IPS-15b (cell line): ENCODE results near the gene KCNK5.

Experiments used
- H3K27me3 ChIP-seq: one replicate; pipeline ENCODE4 v1.6.1; 2013; ENCODE audit warnings: low read length; ENCODE audit not compliant: control insufficient read depth, insufficient read depth
- H3K36me3 ChIP-seq: one replicate; pipeline ENCODE4 v1.6.1; 2013; ENCODE audit warnings: low read length; ENCODE audit not compliant: control insufficient read depth, insufficient read depth
- H3K4me1 ChIP-seq: one replicate; pipeline ENCODE4 v1.6.1; 2013; ENCODE audit warnings: mild to moderate bottlenecking, low read length; ENCODE audit not compliant: control insufficient read depth, insufficient read depth
- H3K4me3 ChIP-seq: one replicate; pipeline ENCODE4 v1.5.1; 2013; ENCODE audit warnings: low read depth, low read length
- H3K9ac ChIP-seq: one replicate; pipeline ENCODE4 v1.6.1; 2013; ENCODE audit warnings: low read depth, mild to moderate bottlenecking, low read length
- H3K9me3 ChIP-seq: one replicate; pipeline ENCODE4 v1.6.1; 2013; ENCODE audit warnings: mild to moderate bottlenecking, low read length; ENCODE audit not compliant: control insufficient read depth, insufficient read depth

Gene KCNK5

GRCh38 chr6:39261751-39262150 is 32.5 kb upstream of the KCNK5 start:
- H3K36me3 ChIP-seq, result no peaks in the 10 kb centered on the region
- H3K9me3 ChIP-seq, result no peaks in the 10 kb centered on the region
- H3K9ac ChIP-seq, result no peak overlapping the region
- H3K27me3 ChIP-seq, result no peaks in the 10 kb centered on the region
- H3K4me1 ChIP-seq, result peaks cover 7% of the 10 kb centered on the region
- no peak overlapping the region for H3K4me3 ChIP-seq

DNA sequence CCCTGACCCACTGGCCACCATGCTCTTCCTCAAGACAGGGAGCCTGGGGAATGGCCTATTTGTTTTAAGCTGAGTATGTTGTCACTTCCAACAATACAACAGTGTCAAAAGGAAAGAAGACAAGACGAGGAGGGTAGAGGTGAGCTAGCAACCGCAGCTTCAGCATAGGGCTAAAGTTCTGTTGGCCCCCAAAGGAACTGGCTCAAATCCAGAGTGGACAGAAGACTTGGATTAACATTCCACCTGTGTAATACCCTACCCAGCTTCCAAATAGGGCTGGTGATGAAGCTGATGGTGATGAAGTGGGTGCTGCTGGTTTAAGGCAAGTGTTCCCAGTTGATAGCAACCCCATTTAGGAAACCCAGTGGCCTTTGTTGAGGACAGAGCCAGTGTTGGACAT is 31.7 kb upstream of the KCNK5 start:
- Histone ChIP-seq H3K9me3 (no peaks in the 10 kb centered on the region), H3K4me1 (peaks cover 11% of the 10 kb centered on the region), H3K4me3 (no peak overlapping the region), H3K27me3 (no peaks in the 10 kb centered on the region), H3K9ac (no peak overlapping the region), H3K36me3 (no peaks in the 10 kb centered on the region)

DNA sequence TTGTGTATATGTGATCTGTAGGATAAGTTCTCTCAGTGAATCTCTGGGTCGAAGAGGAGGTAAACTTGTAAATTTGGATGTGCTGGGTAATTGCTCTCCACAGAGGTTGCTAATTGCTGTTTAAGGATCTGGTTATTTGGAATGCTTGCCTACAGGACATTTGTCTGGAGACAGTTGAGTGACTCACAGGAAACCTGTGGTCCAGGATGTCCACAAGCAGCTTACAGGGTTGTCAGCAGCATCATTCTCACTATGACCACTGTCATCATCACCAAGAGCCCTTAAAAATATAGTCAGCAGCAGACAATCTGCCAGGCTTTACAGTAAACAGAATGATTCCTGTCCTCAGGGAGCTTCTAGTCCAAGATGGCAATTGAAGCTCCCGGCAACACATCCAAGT is 31.2 kb upstream of the KCNK5 start:
- no peaks in the 10 kb centered on the region for H3K9me3 ChIP-seq
- no peaks in the 10 kb centered on the region for H3K27me3 ChIP-seq
- no peak overlapping the region for H3K4me3 ChIP-seq
- peaks cover 11% of the 10 kb centered on the region for H3K4me1 ChIP-seq
- no peak overlapping the region for H3K9ac ChIP-seq
- H3K36me3 ChIP-seq, result no peaks in the 10 kb centered on the region

GRCh38 chr6:39256294-39256940 is 27.1 kb upstream of the KCNK5 start:
- Histone ChIP-seq H3K36me3 (no peaks in the 10 kb centered on the region), H3K4me1 (peaks cover 4% of the 10 kb centered on the region), H3K9ac (no peak overlapping the region), H3K9me3 (no peaks in the 10 kb centered on the region), H3K27me3 (no peaks in the 10 kb centered on the region), H3K4me3 (no peak overlapping the region)

DNA sequence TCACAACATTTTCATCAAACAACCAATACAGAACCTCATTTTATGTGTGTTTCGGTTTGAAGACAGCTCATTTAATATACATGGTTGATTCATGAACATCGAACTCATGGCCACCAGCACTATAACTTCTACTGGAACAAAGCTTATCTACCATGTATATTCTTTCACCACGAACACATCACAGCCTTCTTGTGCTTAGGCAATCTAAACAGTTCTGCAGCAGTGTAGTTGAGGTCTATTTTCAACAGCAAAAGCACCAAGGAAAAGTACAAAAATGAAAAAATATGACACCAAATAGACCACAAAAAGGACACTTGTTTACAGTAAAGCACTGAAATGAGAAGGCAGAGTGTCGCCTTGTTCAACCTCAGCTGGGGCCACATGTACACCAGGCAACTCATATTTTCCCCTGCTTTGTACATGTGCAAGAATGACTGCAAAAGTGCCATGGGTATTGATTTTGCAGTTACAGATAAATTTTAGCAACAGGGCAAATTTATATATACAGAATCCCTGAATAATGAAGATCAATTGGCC is 25.8 kb upstream of the KCNK5 start:
- H3K4me1 ChIP-seq, result peaks cover 4% of the 10 kb centered on the region
- no peaks in the 10 kb centered on the region for H3K36me3 ChIP-seq
- no peaks in the 10 kb centered on the region for H3K9me3 ChIP-seq
- no peak overlapping the region for H3K4me3 ChIP-seq
- no peak overlapping the region for H3K9ac ChIP-seq
- H3K27me3 ChIP-seq, result no peaks in the 10 kb centered on the region

DNA sequence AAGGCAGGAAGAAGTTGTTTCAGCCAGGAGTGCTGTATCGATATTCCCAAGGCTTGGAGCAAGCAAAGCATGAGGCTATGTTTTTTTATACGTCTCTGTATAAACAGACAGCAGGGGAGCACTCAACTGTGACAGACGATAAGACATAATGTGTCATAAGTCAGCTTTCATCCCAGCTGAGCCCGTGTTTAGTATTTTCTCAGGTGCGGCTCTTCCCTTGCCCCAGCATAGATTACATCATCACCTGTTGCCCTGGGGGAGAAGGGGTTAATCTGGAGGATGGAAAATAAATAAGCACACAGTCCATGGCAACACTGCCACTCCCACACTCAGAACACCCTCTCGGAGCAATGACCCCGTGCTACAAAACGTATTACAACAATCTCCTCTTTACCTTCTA is 22.1 kb upstream of the KCNK5 start:
- Histone ChIP-seq H3K4me3 (no peak overlapping the region), H3K4me1 (peaks cover under 1% of the 10 kb centered on the region), H3K9me3 (no peaks in the 10 kb centered on the region), H3K9ac (no peak overlapping the region), H3K27me3 (no peaks in the 10 kb centered on the region), H3K36me3 (no peaks in the 10 kb centered on the region)

GRCh38 chr6:39250507-39250906 is 21.2 kb upstream of the KCNK5 start:
- H3K36me3 ChIP-seq, result no peaks in the 10 kb centered on the region
- H3K9ac ChIP-seq, result no peak overlapping the region
- H3K4me1 ChIP-seq, result no peaks in the 10 kb centered on the region
- H3K9me3 ChIP-seq, result no peaks in the 10 kb centered on the region
- no peaks in the 10 kb centered on the region for H3K27me3 ChIP-seq
- H3K4me3 ChIP-seq, result no peak overlapping the region

DNA sequence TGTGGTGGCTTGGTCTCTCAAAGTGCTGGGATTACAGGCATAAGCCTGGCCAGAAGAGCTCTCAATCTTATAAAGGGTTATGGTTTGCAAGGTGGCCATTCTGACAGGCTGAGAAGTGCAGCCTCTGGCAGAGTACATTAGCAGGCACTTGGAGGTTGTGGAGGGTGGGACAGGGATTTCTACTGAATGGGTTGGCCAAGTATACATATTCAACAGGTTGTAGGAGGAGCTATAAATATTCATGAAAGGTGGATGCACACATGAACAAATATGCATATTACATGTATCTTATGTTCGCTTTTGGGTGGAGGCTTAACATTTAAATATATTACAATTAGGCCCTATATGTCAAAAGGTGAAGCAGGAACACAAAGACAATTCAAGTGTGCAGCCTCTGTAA is 20.0 kb upstream of the KCNK5 start:
- Histone ChIP-seq H3K4me1 (no peaks in the 10 kb centered on the region), H3K27me3 (no peaks in the 10 kb centered on the region), H3K9ac (no peak overlapping the region), H3K4me3 (no peak overlapping the region), H3K36me3 (no peaks in the 10 kb centered on the region), H3K9me3 (no peaks in the 10 kb centered on the region)

- Histone ChIP-seq H3K4me1 (no peaks in the 10 kb centered on the region), H3K4me3 (no peak overlapping the region), H3K9me3 (no peaks in the 10 kb centered on the region), H3K9ac (no peak overlapping the region), H3K36me3 (no peaks in the 10 kb centered on the region), H3K27me3 (no peaks in the 10 kb centered on the region)
Measured at GRCh38 chr6:39247667-39248194, 18.5 kb upstream of the KCNK5 start.

- Histone ChIP-seq H3K9ac (no peak overlapping the region), H3K36me3 (no peaks in the 10 kb centered on the region), H3K9me3 (no peaks in the 10 kb centered on the region), H3K4me1 (no peaks in the 10 kb centered on the region), H3K4me3 (no peak overlapping the region), H3K27me3 (no peaks in the 10 kb centered on the region)
Measured at GRCh38 chr6:39243809-39244208, 14.5 kb upstream of the KCNK5 start.

- Histone ChIP-seq H3K36me3 (no peaks in the 10 kb centered on the region), H3K27me3 (no peaks in the 10 kb centered on the region), H3K9ac (no peak overlapping the region), H3K4me1 (no peaks in the 10 kb centered on the region), H3K4me3 (no peak overlapping the region), H3K9me3 (no peaks in the 10 kb centered on the region)
Measured at GRCh38 chr6:39240155-39240757, 11.0 kb upstream of the KCNK5 start.

DNA sequence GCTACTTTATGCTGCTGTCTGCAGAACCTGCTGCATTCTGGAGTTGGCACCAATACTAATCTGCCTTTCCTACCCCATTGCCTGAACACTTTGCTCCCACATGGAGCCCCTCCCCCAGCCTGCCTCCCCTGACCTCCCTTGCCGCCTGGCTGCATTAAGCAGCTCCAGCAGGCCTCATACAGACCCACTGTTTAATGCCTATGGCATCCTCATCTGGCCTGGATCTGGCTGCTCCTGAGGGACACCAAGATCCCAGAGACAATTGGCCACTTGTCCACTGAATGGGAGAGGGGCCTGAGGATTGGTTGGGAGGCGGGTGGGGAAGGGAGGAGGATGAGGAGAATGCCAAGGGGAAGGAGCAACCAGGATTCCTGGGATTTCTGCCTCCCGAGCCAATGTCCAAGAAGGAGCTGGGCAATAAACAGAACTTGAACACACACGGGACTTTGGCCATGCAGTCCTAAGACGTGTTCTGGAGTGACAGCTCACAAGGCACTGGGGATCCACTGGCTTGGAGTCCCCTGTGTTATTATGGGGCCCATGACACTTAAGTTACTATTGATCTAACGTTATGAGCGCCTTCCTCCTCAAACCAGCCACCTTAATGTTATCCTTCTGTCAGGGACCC is 10.4 kb upstream of the KCNK5 start:
- Histone ChIP-seq H3K9ac (no peak overlapping the region), H3K4me3 (no peak overlapping the region), H3K4me1 (no peaks in the 10 kb centered on the region), H3K9me3 (no peaks in the 10 kb centered on the region), H3K27me3 (no peaks in the 10 kb centered on the region), H3K36me3 (no peaks in the 10 kb centered on the region)
